Thyroid gland (tissue), 4 donors: ENCODE results near the gene NUP93.

Experiments
- POLR2A ChIP-seq, 2 donors: fragments of 450-650 bp; IDR thresholded peaks; one replicate each; pipeline ENCODE4 v1.6.1; 2017; ENCODE audit warnings: antibody characterized with exemption in 2 of 2, mild to moderate bottlenecking in 2 of 2, moderate library complexity in 1 of 2
- TF ChIP-seq, protein P1 (sequence below), 6 experiments: fragments of 200-600 bp in 3 of 6; fragments of 450-650 bp in 3 of 6; sonication (generic) in 3 of 6; IDR thresholded peaks; one replicate each; pipeline ENCODE4 v1.5.1; 2016 to 2019; ENCODE audit warnings: antibody characterized with exemption in 6 of 6, mild to moderate bottlenecking in 2 of 6, inconsistent platforms in 1 of 6, moderate library complexity in 1 of 6

DNA sequence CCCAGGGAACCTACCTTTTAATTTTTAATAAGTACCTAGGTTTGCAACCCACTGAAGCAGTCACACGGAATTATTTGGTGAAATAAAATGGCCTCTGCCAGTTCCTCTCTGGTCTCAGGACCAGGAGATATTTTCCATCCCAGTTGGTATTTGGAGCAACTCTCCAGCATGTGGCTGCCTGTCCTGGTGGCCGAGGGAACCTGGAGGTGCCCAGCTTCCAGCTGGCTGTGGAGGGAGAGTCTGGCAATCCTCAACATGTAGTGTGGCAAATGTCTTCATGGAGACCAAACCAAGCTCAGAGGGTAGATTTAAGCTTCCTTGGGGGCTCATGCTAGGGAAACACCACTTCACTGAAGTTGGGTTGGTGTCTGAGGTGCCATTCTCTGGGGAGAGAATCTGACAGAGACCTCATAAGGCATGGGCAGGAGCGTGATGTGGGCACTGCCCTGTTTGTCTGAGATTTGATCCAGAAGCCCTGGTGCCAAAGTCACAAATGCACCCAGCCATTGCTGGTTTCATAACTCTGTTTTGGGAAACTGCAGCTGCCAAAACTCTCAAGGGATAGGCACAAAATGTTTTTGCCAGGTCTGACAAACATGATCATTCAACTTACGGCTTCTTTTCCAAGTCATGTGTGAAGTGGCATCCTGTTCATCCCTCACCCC, 44.9 kb upstream of the NUP93 start:
- TF ChIP-seq, protein P1, sequence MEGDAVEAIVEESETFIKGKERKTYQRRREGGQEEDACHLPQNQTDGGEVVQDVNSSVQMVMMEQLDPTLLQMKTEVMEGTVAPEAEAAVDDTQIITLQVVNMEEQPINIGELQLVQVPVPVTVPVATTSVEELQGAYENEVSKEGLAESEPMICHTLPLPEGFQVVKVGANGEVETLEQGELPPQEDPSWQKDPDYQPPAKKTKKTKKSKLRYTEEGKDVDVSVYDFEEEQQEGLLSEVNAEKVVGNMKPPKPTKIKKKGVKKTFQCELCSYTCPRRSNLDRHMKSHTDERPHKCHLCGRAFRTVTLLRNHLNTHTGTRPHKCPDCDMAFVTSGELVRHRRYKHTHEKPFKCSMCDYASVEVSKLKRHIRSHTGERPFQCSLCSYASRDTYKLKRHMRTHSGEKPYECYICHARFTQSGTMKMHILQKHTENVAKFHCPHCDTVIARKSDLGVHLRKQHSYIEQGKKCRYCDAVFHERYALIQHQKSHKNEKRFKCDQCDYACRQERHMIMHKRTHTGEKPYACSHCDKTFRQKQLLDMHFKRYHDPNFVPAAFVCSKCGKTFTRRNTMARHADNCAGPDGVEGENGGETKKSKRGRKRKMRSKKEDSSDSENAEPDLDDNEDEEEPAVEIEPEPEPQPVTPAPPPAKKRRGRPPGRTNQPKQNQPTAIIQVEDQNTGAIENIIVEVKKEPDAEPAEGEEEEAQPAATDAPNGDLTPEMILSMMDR (IDR thresholded peaks at IDR 0.05): no peak
- peak in 1 of 2 donors; percentile 71 for TF ChIP-seq POLR2A (IDR thresholded peaks at IDR 0.05)
